ENCODE data around the gene ATP10D. TPM values are rescaled to one million over a fixed set of nuclear protein-coding genes. Genes with fewer than 3 reads are reported as not detected.
A peak's percentile ranks its signal among the peaks of the same experiment; 100 is the strongest.

The ATP10D gene
- total and polyA plus RNA-seq, 2 donors (not counting 3 experiments of a cell fraction or from before 2014, with no cell fraction given): 34.1 to 40.2 TPM

DNA sequence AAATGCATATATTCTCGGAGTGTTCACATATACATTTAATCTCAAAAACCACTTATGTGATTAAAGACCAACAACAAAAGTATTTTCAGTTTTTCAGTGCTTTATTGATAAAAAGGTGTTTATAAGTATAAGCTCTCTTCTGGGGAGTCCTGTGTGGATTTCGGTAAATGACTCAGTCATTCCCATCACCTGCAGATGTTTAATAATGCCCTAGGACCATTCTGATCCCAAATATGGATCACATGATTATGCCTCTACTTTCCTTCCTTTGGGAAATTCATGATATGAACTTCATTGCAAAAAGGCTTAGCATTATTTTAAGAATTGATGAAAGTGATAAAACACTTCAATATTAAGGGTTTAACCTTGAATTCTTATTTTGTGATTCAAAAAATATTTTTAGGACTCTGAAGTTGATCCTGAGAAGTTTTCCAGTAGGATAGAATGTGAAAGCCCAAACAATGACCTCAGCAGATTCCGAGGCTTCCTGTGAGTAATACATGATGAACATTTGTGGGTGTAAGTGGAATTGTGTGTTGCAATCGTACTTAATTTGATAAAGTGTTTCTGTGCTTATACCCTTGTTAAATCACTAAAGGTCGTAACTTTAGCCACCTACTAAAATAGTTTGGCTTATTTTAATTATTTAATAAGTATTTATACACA is 40.2 kb downstream of the ATP10D start:
- dilution Hi-C loops (cut with MboI; ENCODE audit: extremely low pct_ligation_motif_present, low sequenced_read_pairs): no loop called here

More for the DNA sequence above, 40.2 kb downstream of the ATP10D start:
- POLR2A ChIA-PET: no interaction called here
- Histone ChIP-seq H4K20me1 (replicated peaks; ENCODE audit: control insufficient read depth, extremely low read depth, insufficient read depth, low read length) (no peaks in the 10 kb centered on the region), H3K79me2 (ENCODE audit: control insufficient read depth, insufficient read depth, low read length) (no peaks in the 10 kb centered on the region), H3K36me3 (ENCODE audit: control insufficient read depth in 2 of 2, extremely low read depth in 1 of 2, insufficient read depth in 2 of 2, low read length in 2 of 2) (peaks cover 0 to 7% of the 10 kb centered on the region in 2 experiments), H3K9ac (replicated peaks; ENCODE audit: extremely low read depth, insufficient read depth, low read length) (peak overlapping the region; percentile 86), H3K4me2 (ENCODE audit: insufficient read depth, low read length) (peak overlapping the region; percentile 57), H3K27ac (ENCODE audit: insufficient read depth, low read depth, low read length) (peak overlapping the region; percentile 99), H3K4me3 (replicated peaks in 1 of 3; ENCODE audit: insufficient read depth in 1 of 3, low read depth in 1 of 3, low read length in 3 of 3) (no peak overlapping the region), H3K9me3 (replicated peaks; ENCODE audit: control insufficient read depth, insufficient read depth, low read length) (no peaks in the 10 kb centered on the region), H3K27me3 (ENCODE audit: control insufficient read depth in 2 of 2, insufficient read depth in 2 of 2, low read length in 2 of 2) (no peaks in the 10 kb centered on the region), H3K9me1 (replicated peaks; ENCODE audit: control insufficient read depth, extremely low read depth, insufficient read depth, low read length) (no peaks in the 10 kb centered on the region), H2AFZ (ENCODE audit: low read depth, low read length) (no peak overlapping the region), H3K4me1 (ENCODE audit: control insufficient read depth, extremely low read depth, insufficient read depth, low read length) (peaks cover 25% of the 10 kb centered on the region)
- CTCF ChIA-PET: interaction anchor here (0.6 to 0.9 kb wide), 2 partner anchors 14 to 42 kb away, joined by 3 to 4 read pairs; no protein-coding TSS in a partner anchor
- BruUV-seq (replicated peaks): TSS peak; percentile 93
- DNase-seq (ENCODE audit: low read depth, low spot score): peak; percentile 90
- intact Hi-C loops (cut with micrococcal nuclease): loop anchor here (1.0 kb wide), 2 partner anchors 8 to 53 kb away; no protein-coding TSS in a partner anchor
- TF ChIP-seq GATA2 (IDR thresholded peaks at IDR 0.05; ENCODE audit: insufficient read depth, insufficient read length, low read depth, low read length): peak; percentile 27
- peak; percentile 58 for TF ChIP-seq POLR2AphosphoS5 (IDR thresholded peaks at IDR 0.05; ENCODE audit: insufficient read depth, low read depth, low read length)
- no peak for TF ChIP-seq MYC (IDR thresholded peaks at IDR 0.05; ENCODE audit: low read depth, low read length)
- peak; percentile 71 for TF ChIP-seq FOS (IDR thresholded peaks at IDR 0.05; ENCODE audit: borderline replicate concordance, insufficient read depth, low read length)
- TF ChIP-seq JUN (IDR thresholded peaks at IDR 0.05; ENCODE audit: borderline replicate concordance, insufficient read depth, insufficient read length, low read depth): peak; percentile 93
- TF ChIP-seq EZH2 (IDR thresholded peaks at IDR 0.05; ENCODE audit: borderline replicate concordance, low read depth, low read length, severe bottlenecking): no peak
- TF ChIP-seq, protein P1, sequence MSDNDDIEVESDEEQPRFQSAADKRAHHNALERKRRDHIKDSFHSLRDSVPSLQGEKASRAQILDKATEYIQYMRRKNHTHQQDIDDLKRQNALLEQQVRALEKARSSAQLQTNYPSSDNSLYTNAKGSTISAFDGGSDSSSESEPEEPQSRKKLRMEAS (IDR thresholded peaks at IDR 0.05; ENCODE audit: insufficient read depth, insufficient read length): no peak
- TF ChIP-seq POLR2A (IDR thresholded peaks at IDR 0.05; ENCODE audit: low read depth, low read length): no peak
- TF ChIP-seq, protein P2, sequence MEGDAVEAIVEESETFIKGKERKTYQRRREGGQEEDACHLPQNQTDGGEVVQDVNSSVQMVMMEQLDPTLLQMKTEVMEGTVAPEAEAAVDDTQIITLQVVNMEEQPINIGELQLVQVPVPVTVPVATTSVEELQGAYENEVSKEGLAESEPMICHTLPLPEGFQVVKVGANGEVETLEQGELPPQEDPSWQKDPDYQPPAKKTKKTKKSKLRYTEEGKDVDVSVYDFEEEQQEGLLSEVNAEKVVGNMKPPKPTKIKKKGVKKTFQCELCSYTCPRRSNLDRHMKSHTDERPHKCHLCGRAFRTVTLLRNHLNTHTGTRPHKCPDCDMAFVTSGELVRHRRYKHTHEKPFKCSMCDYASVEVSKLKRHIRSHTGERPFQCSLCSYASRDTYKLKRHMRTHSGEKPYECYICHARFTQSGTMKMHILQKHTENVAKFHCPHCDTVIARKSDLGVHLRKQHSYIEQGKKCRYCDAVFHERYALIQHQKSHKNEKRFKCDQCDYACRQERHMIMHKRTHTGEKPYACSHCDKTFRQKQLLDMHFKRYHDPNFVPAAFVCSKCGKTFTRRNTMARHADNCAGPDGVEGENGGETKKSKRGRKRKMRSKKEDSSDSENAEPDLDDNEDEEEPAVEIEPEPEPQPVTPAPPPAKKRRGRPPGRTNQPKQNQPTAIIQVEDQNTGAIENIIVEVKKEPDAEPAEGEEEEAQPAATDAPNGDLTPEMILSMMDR (IDR thresholded peaks at IDR 0.05; ENCODE audit: extremely low read depth in 1 of 2, insufficient read depth in 1 of 2, low read depth in 1 of 2, low read length in 2 of 2): no peak
- no peak for FAIRE-seq
